Activated naive CD4-positive, alpha-beta T cell (primary cell): ENCODE measurements around the gene MRPL42.

Source experiments
- DNase-seq, 4 experiments: peaks; one replicate each; lab custom pipeline; 2025; lab: John Stamatoyannopoulos, UW

The MRPL42 gene

DNA sequence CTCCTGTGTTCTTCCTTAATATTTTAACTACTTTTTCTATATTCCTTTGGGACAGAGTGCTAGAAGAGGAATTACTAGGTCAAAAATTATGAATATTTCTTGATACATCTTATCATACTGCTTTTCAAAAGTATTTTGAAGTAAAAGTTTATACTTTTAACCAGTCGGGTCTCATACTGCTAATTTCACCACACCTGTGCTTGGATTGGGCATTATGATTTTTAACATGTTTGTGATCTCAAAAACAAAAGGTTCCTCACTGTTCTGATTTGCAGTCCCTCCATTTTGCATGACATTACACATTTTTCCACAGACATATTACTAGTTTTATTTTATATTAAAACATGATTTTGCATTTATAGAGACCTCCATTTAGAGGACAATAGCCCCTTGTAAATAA lies 32.9 kb downstream of the MRPL42 start:
- no peak for DNase-seq

DNA sequence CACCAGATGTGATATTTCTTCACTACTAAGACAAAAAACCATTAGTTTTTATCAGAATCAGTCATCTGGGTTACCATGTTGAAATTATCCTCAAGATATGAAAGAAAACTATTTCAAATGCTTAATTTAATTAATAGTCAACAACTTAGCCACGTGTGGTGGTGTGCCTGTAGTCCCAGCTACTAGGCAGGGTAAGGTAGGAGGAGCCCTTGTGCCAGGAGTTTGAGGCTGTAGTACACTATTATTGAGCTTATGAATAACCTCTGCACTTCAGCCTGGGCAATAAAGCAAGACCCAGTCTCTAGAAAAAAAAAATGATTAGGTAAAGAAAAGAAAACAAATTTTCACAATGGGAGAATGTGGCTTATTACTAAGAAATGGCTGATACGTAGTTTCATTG lies 33.4 kb downstream of the MRPL42 start:
- no peak for DNase-seq

DNA sequence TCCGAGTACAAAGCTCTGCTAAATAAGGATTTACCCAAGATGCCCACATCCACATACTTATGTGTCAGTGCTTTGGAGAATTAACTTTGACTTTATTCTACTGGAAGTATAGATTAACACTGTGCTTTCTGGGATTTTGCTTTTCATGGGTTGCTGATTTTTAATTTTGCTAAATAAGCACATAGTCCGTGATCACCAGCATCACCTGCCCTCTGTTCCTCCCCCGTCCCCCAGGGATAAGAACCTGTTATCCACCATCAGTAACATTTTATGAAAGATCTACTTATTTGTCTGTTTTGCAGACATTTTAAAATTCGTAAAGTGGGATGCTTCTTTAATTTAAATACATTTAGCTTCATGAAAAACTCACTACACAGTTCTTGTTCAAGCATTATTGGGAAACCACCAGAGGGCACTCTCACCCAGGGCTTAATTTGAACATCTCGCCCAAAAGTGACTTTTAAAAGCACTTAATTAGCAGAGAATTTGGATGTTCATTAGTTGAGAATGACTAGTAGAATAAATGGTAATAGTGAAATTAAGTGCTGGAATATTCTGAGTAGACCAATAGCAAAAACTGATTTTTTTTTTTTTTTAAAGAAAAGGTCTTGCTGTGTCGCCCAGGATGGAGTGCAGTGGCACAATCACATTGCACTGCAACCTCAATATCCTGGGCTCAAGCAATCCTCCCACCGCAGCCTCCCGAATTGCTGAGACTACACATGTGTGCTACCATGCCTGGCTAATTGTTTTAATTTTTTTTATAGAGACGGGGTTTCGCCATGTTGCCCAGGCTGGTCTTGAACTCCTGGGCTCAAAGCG lies 35.7 kb downstream of the MRPL42 start:
- peak in 2 of 4 experiments; percentile 37 to 40 for DNase-seq

DNA sequence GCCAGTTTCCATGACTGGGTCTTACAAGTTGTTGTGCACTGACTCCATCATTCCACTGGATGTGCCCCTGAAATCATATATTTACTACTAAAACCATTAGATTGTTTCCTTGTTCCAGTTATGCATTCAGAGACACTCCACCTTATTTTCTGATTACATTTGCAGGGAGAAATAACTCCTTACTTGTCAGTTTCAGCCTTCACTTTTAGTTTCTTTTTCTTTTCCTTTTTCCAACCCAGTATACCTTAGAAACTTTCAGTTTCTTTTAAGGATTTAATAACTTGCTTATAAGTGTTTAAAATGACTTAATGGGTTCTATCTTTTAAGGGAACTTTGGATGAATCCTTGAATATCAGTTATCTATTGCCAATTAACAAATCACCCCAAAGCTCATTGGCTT lies 39.9 kb downstream of the MRPL42 start:
- DNase-seq = no peak

DNA sequence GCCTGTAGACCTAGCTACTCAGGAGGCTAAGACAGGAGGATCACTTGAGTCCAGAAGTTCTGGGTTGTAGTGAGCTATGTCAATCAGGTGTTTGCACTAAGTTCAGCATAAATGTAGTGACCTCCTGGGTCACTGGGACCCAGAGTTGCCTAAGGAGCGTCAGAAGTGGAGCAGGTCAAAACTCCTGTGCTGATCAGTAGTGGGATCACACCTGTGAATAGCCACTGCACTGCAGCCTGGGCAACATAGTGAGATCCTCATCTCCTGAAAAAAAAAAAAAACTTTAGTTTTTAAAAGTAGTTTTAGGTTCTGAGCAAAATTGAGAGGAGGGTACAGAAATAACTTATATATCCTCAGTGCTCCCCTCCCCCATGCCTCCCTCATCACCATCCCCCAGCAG lies 42.2 kb downstream of the MRPL42 start:
- no peak for DNase-seq

DNA sequence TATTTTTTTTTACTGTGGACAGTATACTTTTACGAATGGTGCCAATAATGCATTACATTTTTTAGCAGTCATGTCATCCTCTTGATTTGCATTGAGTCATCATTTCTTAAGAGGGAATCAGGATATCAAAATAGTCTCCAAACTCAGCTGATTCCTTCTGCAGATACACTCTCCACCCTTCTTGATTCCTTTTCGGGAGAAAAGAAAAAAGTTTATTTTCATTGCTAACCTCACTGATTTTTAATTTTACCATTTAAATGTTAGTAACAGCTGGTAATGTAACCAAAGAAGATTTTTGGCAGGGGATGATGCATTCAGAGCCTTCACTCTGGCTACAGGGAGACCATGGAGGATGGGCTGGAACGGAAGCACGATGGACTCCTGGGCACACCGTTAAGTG lies 47.5 kb downstream of the MRPL42 start:
- no peak for DNase-seq

DNA sequence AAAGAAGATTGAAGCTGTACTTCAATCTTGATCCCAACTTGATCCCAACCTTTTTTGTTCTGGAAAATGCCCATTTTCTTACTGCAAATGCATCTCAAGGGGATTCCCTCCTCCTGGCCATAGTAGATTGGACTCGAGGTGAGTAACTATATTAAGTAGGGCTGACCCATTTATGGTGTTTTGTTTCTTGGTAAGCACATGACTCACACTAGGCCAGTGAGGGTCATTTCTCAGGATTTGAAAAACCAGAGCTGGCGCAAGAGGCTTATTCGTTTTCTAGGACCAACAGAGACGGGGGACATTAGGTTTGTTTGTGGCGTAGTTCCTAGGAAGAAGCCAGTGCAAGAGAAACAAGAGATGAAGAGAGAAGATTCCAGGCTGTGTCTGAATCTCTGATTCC lies 51.4 kb downstream of the MRPL42 start:
- DNase-seq = no peak

DNA sequence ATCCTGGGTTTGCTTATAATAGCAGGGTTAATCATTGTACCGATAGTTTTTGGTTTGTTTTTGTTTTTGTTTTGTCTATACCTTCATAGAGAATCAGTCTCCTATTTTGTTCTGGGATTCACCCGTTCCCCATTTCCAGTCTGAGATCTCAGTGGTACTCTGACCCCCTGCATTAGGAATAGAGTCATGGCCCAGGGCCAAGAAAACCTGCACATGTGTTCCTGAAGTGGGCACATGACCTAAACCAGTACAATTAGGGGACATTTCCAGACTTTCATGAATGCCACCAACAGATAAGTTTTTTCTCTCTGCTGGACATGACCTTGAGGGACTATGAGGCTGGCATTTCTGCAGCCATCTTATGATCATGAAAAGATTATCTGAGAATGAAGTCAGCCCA lies 52.5 kb downstream of the MRPL42 start:
- DNase-seq = no peak

DNA sequence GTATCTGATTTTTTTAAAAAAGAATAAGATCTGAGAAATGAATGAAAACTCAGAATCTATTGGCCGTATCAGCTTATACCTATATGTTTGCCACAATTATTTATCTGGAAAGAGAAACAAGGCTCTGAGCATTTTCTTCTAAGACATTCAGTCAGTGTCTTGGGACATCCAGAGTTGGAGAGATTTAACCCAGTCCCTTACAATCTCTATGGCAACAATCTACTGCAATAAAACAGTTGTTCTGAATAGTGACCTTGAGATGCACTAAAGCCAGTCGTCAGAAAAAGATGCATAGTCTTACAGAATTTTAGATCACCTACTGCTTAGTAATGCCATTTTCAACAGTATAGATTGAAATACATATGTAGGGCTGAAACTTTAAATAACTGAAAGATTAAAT lies 53.1 kb downstream of the MRPL42 start:
- DNase-seq = no peak

DNA sequence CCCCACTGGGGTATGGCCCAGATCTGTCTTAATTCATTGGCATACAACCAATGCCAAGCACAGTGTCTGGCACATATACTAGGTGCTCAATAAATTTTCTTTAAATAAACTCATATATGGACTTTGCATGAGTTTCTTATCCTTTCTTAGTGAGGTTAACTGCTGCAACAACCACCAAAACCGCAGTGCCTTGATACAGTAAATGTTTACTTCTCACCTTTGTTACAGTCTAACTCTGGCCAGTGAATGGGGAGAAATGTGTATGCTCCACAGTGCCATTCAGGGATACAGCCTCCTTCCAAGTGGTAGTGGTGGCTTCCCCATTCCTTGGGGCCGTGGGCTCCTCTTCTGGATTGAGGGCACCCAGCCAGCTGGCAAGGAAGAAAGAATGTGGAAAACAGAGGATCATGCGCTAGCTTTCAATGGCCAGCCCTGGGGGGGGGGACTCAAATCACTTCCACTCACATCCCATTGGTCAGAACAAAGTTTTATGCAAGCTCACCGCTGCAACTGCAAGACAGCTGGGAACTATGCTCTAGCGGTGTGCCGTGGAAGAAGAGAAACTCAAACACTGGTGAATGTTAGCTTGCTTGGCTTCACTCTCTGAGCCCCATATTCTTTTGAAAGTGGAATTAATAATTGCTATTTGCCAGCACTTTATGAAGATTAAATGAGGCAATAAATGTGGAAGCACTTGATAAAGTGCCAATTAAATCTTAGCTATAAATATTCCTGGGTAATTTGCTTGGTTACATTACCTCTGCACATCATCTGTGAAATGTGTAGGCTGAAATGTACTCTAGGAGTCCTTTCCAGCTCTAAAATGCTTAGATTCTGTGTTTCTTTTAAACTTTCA lies 54.1 kb downstream of the MRPL42 start:
- no peak for DNase-seq

DNA sequence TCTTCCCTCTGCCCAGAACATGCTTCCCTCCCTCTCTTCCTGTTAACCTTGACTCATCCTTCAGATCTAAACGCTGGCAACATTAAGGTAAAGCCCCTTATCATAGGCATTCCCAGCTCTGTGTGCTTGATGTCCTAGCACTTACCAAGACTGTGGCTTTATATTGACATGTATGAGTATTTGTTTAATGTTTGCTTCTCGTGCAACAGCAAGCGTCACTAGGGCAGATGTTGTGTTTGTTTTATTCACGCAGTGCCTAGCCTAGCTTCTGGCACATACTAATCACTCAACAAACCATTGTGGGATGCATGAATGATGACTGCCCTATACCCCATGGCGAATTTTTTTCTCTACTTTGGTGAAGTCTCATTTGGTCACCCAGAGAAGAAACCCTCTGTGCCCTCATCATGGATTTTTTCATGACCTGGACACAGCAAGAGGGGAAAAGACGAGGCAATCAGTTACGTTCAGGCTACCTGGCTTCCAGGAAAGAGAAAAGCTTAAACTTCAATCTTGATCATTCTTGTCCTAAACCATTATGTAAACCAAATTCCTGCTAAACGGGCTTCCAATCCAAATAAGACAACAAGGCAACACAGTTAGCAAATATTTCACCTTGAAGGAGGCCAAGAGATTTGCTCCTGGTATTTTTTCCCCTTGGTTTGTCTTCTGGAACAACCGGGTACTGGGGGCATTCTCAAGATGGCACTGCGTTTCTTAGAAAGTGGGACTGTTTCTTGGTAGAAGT lies 57.2 kb downstream of the MRPL42 start:
- no peak for DNase-seq

DNA sequence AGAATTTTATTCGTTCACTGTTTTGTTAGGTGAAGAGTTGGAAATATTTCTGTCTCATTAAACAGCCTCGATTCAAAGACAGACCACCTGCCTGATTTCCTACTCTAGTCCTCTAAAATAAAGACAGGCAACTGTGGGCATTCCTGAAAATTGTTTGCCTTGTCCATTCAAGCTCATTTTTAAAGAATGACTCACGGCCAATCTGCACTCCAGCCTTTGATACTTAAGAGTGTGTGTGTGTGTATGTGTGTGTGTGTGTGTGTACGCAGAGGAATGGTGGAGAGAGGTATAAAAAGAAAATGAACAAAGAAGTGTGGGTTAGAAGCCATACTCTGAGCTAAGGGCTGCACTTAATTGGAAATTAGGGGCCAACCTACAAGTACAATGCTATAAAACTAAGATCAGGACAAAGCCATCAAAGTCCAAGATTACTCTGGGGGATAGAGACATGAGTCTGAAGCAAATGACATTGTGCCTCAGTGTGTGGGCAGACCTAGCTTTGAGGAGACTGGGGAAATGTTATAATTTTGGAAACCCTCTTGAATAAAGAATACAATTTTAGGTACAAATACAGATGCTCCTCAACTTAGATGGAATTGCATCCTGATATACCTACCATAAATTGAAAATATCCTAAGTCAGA lies 59.6 kb downstream of the MRPL42 start:
- DNase-seq = no peak

DNA sequence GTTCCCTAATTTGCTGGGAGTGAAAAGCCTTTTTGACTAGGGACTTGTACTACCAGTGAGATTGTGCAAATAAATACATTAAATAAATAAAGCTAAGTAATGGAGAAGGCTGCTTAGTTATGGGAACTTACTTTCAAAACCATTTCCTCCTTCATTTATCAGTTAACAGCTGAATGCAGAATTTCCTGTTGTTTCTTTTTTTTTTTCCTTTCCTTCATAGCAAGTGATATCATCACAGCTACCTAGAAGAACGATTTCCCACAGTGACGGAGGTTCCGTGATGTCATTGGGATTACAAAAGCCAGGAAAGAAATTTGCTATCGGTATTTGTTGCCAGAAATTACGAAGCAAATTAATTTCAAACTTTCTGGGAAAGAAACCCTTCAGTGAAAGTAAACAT lies 63.0 kb downstream of the MRPL42 start:
- DNase-seq = no peak

DNA sequence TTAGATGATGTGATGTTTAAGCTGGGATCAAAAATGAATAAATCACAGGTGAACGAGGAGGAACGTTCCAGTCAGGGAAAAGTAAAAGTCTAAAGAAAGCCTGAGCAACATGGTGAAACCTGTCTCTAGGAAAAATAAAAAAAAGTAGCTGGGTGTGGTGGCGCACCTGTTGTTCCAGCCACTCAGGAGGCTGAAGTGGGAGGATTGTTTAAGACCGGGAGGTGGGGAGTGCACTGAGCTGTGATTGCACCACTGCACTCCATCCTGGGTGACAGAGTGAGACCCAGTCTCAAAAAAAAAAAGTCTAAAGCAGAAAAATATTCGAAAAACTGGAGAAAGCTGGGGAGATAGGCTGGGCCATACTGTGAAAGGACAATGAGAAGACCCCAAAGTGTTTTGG lies 66.0 kb downstream of the MRPL42 start:
- no peak for DNase-seq

DNA sequence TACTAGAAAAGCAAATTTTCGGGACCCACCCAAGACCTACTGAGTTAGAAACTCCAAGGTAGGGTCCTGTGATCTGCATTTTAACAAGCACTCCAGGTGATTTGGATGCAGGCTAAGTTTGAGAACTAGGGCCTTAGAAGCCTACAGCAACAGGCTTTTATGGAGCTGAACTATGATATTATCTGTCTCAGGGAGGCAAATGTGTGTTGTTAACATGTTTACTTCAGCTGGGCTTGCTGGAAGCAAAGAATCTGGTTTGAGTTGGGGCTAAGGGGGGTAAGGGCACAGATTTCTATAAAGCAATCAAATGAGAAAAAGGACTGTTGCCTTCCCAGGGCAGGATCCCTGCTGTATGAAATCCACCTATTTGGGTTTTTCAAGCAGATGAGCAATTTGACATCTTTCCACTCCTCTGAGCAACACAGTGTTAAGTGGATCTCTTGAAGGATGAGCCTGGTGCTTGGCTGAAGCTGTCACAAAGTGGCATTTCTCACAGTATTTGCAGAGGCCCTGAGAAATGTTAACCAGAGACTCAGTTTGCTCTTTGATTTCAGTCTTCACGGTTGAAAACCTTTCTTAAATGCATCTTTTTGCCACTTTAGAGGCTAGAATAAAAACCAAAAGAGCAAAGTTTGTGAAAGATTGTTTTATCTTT lies 68.9 kb downstream of the MRPL42 start:
- DNase-seq = no peak

DNA sequence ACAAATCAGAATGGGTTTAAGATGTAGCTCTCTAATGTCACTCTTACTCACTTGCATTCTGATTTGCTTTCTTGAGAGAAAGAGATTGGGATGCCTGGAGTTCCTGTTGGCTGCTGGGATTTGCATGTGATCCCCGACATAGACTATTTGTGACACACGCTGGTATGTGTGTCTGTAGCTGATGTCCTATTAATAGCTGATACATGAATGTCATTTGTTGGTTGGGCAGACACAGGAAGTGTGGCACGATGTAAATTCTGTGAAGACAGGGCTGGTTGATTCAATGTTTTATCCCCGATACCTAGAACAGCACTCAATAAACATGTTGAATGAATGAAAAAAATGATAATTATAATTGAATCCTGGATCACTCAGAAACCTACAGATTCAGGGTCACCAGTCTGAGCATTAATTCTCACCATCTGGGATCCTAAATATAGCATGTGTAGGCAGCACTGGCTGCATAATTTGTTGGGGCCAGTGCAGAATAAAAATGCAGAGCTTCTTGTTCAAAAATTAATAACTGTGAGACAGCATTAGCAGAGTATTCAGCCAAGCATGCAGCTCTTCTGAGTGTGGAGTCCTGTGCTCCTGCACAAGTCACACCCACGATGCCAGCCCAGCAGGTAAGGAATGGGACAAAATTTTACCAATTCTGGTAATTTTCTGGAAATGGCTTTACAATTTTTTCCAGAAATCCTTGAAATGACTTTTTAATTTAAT lies 69.6 kb downstream of the MRPL42 start:
- DNase-seq = no peak

DNA sequence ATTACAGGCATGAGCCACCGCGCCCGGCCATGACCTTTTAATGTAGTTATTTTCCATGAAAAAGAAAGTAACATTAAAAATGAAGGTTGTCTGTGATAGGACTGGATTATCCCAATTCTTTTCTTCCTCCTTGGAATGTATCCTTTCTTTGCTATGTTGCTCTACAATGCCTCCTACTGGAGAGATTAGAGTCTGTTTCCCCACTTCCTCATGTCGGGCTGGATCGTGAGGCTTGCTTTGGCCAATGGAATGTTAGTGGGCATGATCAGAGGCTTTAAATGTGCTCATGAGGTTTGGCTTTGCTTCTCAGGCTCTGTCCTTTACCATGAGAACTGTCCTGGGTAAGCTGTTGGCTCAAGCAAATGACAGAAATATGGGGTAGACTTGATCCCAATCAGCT lies 70.5 kb downstream of the MRPL42 start:
- DNase-seq = no peak

DNA sequence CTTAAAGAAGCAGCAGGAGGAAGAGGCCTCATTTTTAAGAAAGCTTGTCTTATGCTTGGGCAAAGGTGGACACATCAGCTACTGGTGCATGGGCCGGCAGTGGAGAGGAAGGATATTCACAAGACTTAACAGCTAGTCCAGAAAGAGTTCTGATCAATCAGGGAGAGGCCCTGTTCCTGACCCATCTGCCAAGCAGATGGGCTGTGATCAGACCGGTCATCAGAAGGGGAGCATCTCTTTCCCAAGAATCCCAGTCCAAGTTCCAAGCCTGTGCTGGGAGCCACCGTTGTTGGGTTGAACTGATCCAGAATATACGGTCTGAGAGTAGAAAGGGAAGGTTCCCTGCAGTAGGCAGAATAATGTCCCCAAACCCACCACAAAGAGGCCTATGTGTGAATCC lies 72.5 kb downstream of the MRPL42 start:
- no peak for DNase-seq

DNA sequence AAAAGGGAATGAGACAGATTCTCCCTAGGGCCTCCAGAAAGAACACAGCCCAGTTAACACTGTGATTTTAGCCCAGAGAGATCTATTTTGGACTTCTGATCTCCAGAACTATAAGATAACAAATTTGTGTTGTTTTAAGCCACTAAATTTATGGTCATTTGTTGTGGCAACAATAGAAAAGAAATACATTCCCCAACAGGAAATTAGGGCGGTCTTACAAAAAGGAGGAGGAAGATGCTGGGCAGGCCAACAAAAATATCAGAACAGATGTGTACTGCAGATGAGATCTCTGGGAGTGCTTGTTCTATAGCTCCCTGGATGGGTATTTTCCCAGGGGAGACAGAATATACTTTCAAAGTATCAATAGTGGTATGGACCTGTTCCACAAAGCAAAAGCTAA lies 73.2 kb downstream of the MRPL42 start:
- no peak for DNase-seq

DNA sequence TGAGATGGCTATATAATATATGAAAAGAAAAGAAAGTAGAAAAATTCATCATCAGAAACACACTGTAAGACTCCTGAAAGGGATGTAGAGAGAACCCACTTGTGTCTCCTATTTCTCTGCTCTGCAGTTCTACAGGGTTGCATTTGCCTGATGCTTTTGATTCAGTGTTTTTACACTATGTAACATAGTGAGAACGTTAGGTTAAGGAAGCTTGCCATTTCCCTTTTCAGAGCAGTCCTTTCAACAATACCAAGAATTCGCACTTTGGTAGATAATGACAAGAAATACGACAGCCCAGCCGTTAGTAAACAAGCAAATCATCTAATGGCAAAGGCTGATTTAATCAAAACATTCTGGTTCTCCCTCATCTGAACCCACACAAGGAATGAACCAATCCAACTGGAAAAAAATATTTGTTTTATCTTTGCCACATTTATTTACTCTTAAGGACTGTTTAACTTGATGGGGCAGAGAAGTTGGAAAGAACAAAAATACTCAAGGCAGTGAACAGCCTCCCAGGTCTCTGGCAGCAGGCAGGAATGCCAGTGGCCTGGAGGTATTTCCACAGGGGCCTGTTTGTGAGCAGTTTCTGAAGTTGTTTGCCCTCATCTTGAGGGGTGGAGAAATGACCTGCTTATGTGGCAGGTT lies 74.4 kb downstream of the MRPL42 start:
- no peak for DNase-seq
